ENCODE data around the gene NCMAP. TPM values are rescaled to one million over a fixed set of nuclear protein-coding genes. Genes with fewer than 3 reads are reported as not detected.
A peak's percentile ranks its signal among the peaks of the same experiment; 100 is the strongest.

The NCMAP gene
- total RNA-seq, 8 experiments from 2014 or later = 0.09 to 1.1 (median 0.37) TPM

- ATAC-seq (replicated peaks in 6 of 8) = no peak
- Histone ChIP-seq H3K4me1 (replicated peaks in 1 of 2) (peaks cover 10 to 15% of the 10 kb centered on the region in 2 donors), H3K4me3 (peak overlapping the region; percentile 55 to 82 (median 64)), H3K27ac (peak overlapping the region; percentile 90 to 95)
- in situ Hi-C loops (cut with MboI; ENCODE audit: low pct_unique_long_range_greater_than_20kb in 2 of 9, low sequenced_read_pairs in 9 of 9, unreplicated experiment in 9 of 9) = loop anchor here in 3 of 9 experiments (25.0 kb wide), 2 partner anchors 257 to 457 kb away; partner anchors contain the start of gene IFNLR1 (in 2 of the 3)
- WGBS, 10 experiments = 0% methylated on average over 1 to 9 of the region's 9 CpGs; no CpG with 5 or more reads in 4 of the 10 experiments
Measured at GRCh38 chr1:24644100-24644384, 88.2 kb downstream of the NCMAP start.

GRCh38 chr1:24648919-24649318 lies 93.0 kb downstream of the NCMAP start:
- in situ Hi-C loops (cut with MboI; ENCODE audit: low pct_unique_long_range_greater_than_20kb in 2 of 9, low sequenced_read_pairs in 9 of 9, unreplicated experiment in 9 of 9) = loop anchor here in 3 of 9 experiments (25.0 kb wide), 2 partner anchors 262 to 462 kb away; partner anchors contain the start of gene IFNLR1 (in 2 of the 3)
- ATAC-seq (replicated peaks in 6 of 8) = no peak
- H3K4me1 ChIP-seq (replicated peaks in 1 of 2) = peaks cover 5 to 9% of the 10 kb centered on the region in 2 donors
- H3K27ac ChIP-seq = no peak overlapping the region
- H3K4me3 ChIP-seq = no peak overlapping the region
- 83 to 100% (median 96%) methylated on average over 3 to 5 of the region's 5 CpGs for WGBS, 10 experiments

- no peak for ATAC-seq (replicated peaks in 6 of 8)
- 75 to 98% (median 95%) methylated on average over 1 to 13 of the region's 13 CpGs; no CpG with 5 or more reads in 2 of the 10 experiments for WGBS, 10 experiments
- no peak overlapping the region for H3K4me3 ChIP-seq
- no peak overlapping the region for H3K27ac ChIP-seq
- no peaks in the 10 kb centered on the region for H3K4me1 ChIP-seq (replicated peaks in 1 of 2)
- in situ Hi-C loops (cut with MboI; ENCODE audit: low pct_unique_long_range_greater_than_20kb in 2 of 9, low sequenced_read_pairs in 9 of 9, unreplicated experiment in 9 of 9) = no loop called here
Measured at GRCh38 chr1:24652382-24652781, 96.5 kb downstream of the NCMAP start.

GRCh38 chr1:24654010-24654409 lies 98.1 kb downstream of the NCMAP start:
- in situ Hi-C loops (cut with MboI; ENCODE audit: low pct_unique_long_range_greater_than_20kb in 2 of 9, low sequenced_read_pairs in 9 of 9, unreplicated experiment in 9 of 9) = no loop called here
- Histone ChIP-seq H3K4me1 (replicated peaks in 1 of 2) (no peaks in the 10 kb centered on the region), H3K4me3 (no peak overlapping the region), H3K27ac (no peak overlapping the region)
- ATAC-seq (replicated peaks in 6 of 8) = no peak
- 91 to 100% (median 100%) methylated on average over 2 to 3 of the region's 3 CpGs for WGBS, 10 experiments

- 92 to 100% (median 100%) methylated on average over 1 of the region's 1 CpG; no CpG with 5 or more reads in 4 of the 10 experiments for WGBS, 10 experiments
- no peak for ATAC-seq (replicated peaks in 6 of 8)
- in situ Hi-C loops (cut with MboI; ENCODE audit: low pct_unique_long_range_greater_than_20kb in 2 of 9, low sequenced_read_pairs in 9 of 9, unreplicated experiment in 9 of 9) = no loop called here
- Histone ChIP-seq H3K4me3 (no peak overlapping the region), H3K4me1 (replicated peaks in 1 of 2) (no peaks in the 10 kb centered on the region), H3K27ac (no peak overlapping the region)
Measured at GRCh38 chr1:24656046-24656445, 100.2 kb downstream of the NCMAP start.

GRCh38 chr1:24657781-24658180 lies 101.9 kb downstream of the NCMAP start:
- no peak for ATAC-seq (replicated peaks in 6 of 8)
- in situ Hi-C loops (cut with MboI; ENCODE audit: low pct_unique_long_range_greater_than_20kb in 2 of 9, low sequenced_read_pairs in 9 of 9, unreplicated experiment in 9 of 9) = no loop called here
- H3K27ac ChIP-seq = no peak overlapping the region
- H3K4me1 ChIP-seq (replicated peaks in 1 of 2) = no peaks in the 10 kb centered on the region
- WGBS, 10 experiments = 43 to 100% (median 94%) methylated on average over 1 to 3 of the region's 3 CpGs
- no peak overlapping the region for H3K4me3 ChIP-seq

Other genes with a start within 250 kb of the NCMAP start
- gene GRHL3, start 236.7 kb upstream of the NCMAP start, total RNA-seq = 1 to 10 TPM in 2 of 8 experiments, under 1 TPM in 5, not detected in 1; 0.05 to 1.1 (median 0.57) TPM
- 10 to 100 TPM in 1 of 8 experiments, 1 to 10 TPM in 7; 2.1 to 19.0 (median 6.8) TPM for gene STPG1, start 142.3 kb upstream of the NCMAP start, total RNA-seq
- 10 to 100 TPM in 7 of 8 experiments, 1 to 10 TPM in 1; 8.6 to 48.0 (median 19.1) TPM for gene NIPAL3, start 140.3 kb upstream of the NCMAP start, total RNA-seq
- gene RCAN3, start 53.3 kb upstream of the NCMAP start, total RNA-seq = 10 to 100 TPM in 1 of 8 experiments, 1 to 10 TPM in 6, under 1 TPM in 1; 0.51 to 18.0 (median 6.3) TPM
- gene SRRM1, start 87.2 kb downstream of the NCMAP start, total RNA-seq = 100 to 1,000 TPM in 3 of 8 experiments, 10 to 100 TPM in 5; 36.6 to 141 (median 69.1) TPM
- 100 to 1,000 TPM in 4 of 8 experiments, 10 to 100 TPM in 4; 77.0 to 188 (median 106) TPM for gene CLIC4, start 189.4 kb downstream of the NCMAP start, total RNA-seq